ENCODE results near the gene ROBO2.

The ROBO2 gene

DNA sequence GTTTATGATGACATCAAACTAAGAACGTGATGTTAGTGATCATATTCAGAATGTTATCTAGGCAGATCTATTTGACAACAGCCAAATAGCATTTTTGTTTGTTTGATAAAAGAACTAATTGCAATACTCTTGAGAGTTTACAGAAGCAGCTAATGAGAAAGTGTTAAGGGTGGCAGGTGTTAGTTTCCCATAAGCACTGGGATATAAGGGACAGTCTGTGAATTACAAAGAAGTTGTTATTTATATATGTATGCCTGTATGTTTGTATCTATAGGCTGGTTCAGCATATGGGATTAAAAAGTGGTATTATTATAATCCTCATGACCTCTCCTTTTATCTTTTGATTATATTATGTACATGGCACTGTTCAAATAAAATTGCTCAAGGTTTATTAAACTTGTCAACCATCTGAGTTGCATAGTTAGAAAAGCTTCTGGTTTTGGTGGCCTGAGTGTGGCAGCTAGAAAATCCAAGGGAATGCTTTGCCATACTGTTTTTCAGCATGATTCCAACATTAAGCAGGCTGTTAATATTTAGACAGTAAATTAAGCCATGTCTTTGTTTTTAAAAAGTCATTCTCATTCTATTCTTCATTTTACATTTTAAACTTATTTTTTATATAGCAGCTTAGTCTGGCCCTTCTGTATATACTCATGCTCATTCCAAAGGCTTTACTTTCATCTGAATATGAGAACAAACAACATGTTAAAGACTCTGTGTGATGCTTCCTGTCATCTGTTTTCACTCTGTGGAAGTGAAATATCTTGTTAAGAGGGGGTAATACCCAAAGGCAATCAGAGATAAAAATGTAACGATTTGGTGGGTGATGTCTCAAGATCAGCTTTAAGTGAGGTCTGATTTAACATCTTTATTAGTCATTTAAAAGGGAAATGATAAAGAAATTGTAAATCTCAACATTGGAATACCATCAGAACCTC is 13.1 kb downstream of the ROBO2 start:
- DNase-seq (ENCODE audit: low spot score), result no peak

DNA sequence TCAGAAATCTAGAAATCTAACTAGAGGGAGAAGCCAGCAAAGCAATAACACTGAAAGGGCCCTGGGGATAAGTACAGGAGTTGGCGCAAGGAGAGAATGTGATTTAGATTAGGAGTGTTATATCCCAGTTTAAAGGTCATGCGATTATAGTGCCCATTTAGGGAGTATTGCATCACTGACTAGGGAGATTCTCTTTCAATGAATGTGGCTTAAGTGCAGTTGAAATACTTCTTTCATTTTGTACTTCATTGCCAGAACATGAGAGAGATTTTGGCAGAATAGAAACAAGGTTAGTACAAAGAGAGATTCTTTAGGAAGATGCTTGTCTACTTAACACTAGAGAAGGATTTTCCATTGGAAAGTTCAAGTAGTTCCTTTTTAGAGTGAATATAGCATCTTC is 13.9 kb downstream of the ROBO2 start:
- no peak for DNase-seq (ENCODE audit: low spot score)

DNA sequence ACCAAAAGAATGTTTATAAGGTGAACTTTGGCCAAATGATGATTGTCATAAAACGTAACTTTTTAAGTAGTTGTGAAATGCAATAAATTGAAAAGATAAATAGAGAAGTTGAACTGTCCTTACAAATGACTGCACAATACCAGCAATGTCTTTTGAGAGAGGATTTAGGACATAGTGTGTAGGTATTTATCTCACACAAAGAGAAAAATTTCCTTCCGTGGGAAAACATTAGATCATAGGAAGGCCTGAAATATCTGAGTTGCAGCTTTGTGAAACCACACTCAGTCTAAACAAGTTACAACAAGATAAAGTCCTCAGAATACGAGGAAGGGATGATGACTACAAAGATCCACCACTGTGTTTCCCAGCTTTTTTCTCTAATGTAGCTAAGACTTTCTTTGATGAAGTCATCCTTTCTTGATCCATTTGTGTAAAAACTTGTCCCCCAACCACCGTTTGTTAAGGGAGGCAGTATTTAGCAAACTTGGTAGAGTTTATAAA is 16.0 kb downstream of the ROBO2 start:
- DNase-seq (ENCODE audit: low spot score), result no peak

DNA sequence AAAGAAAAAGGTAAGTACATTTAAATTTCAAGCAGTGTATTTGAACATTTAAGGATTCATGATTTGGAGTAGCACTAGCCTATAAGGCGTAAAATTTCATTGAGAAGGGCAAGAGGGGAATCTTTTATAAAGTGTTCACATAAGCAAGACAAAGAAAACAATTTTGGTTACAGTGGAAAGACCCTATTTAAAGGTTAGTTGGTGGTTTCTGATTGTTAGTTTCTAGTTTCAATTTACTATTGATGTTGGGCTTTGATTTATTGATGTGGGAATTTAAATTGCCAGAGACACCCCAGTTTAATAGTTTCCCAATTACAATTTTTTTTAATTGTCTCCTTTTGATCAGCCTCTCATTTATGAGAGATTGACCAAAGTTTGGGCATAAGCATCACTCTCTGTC is 19.5 kb downstream of the ROBO2 start:
- DNase-seq (ENCODE audit: low spot score), result no peak

DNA sequence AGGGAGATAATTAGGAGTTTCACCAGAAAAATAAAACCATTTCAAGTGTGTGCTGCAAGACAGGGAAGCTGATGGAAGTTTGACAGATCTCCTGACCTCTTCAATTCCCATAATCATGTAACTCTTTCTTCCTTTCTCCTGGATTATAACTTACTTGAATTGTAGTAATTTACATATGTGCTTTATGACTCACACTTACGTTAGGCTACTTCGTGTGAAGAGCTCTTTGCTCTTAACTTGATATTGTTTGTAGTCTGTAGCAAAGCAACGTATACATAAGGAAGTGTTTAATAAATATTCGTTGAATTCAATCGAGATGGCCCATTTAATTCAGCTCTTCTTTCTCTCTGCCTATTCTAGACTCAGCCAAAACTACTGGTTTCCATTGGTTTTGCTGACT is 23.5 kb downstream of the ROBO2 start:
- no peak for DNase-seq (ENCODE audit: low spot score)

DNA sequence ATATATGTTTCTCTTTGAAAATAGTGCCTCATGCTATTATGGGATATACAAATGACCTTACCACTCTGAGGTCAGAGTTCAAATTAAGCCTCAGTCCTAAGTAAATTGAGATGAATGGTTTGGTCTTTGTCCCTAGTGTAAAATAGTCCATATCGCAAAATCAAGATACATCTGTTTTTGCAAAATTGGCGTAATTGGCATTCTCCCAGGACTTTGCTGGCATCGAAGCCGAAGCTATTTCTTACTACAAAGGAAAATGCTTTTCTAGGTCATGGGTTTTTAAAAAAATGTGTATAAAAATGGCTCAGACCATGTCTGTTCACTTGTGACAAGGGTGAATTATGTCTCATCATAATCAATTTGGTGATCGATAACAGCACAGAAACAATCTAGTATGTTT is 25.9 kb downstream of the ROBO2 start:
- DNase-seq (ENCODE audit: low spot score), result no peak

DNA sequence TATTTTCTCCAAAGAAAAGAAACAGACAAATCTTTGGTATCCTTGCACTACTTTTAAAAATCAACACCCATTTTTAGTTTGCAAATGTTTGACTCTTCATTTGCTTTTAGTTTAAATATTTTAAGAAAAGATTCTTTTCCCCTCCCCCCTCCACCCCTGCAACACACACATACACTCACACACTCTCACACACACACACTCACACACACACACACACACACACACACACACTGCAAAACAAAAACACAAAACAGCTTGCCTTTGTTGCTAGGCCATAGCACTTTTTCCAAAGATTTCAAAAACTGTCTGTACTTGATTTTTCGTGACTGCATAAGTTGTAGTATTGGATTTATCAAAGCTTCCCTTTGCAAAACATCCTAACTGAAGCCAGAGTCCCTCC is 26.9 kb downstream of the ROBO2 start:
- no peak for DNase-seq (ENCODE audit: low spot score)

DNA sequence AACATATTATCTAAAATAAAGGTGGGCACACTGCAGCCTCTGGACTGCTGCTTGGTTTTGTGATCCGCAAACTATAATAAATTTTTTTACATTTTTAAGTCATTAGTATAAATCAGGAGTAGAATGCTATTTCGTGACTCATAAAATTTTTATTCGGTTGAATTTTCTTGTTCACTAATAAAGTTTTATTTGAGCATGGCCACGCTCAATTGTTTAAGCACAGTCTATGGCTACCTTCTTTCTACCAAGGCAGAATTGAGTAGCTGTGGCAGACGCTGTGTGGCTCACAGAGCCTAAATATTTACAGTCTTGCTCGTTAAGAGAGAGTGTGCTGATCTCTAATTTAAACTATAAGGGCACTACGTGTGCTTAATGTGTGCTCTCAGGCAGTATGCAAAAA is 28.9 kb downstream of the ROBO2 start:
- DNase-seq (ENCODE audit: low spot score), result no peak

DNA sequence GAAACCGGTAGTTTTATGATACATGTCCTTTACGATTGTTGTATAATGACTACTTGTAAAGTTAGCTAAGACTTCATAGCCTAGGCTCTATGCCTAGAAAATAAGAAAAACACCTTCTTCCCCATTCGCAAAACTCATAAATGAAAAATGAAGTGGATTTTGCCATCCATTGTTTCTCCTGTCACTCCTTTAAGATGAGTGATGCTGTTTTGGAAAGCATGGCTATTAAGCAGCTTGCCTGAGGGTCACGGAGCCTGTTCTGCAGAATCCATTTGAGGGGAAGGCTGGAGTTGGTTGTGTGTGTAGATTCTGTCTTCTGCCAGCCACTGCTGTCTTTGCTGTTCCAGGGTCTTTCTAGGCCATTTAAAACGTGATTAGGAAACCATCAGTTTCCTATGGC is 31.5 kb downstream of the ROBO2 start:
- no peak for DNase-seq (ENCODE audit: low spot score)

DNA sequence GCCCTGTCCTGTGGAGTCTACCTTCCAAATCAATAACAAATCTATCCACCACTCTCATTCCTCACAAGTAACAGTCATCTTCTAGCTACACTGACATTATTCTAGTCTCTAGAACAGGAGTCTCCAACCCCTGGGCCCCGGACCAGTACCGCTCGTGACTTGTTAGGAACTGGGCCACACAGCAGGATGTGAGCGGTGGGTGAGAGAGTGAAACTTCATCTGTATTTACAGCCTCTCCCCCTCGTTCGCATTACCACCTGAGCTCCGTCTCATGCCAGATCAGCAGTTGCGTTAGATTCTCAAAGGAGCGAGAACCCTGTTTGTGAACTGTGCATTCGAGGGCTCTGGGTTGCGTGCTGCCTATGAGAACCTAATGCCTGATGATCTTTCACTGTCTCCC is 31.9 kb downstream of the ROBO2 start:
- no peak for DNase-seq (ENCODE audit: low spot score)

DNA sequence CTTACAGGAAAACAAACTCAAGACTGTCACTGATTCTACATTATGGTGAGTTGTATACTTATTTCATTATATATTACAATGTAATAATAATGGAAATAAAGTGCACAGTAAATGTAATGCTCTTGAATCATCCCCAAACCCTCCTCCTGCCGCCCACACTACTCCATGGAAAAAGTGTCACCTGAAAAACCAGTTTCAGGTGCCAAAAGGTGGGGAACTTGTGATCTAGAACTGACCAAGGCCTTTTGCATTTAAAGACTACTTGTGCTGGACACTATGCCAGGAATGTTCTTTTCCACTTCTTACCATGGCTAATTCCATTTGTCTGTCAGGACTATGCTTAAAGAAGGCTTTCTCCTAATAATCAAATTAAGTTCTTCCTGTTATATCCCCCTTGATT is 32.3 kb downstream of the ROBO2 start:
- no peak for DNase-seq (ENCODE audit: low spot score)

DNA sequence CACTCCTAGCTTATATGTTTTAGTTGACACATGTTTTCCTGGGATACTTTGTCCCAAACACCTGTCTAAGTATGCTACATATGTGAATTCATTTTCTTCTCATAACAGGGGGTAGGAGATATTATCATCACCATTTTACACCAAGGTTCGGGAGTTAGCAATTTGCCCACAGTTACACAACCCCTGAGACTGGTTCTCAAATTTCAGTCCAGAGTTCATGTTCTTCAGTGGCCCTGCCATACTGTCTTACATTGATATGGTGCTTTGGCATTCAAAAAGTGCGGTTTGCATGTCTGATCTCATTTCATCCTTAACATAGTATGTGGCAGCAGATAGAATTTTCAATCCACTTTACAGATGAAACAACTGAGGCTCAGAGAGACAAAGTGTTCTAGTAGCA is 38.4 kb downstream of the ROBO2 start:
- no peak for DNase-seq (ENCODE audit: low spot score)

DNA sequence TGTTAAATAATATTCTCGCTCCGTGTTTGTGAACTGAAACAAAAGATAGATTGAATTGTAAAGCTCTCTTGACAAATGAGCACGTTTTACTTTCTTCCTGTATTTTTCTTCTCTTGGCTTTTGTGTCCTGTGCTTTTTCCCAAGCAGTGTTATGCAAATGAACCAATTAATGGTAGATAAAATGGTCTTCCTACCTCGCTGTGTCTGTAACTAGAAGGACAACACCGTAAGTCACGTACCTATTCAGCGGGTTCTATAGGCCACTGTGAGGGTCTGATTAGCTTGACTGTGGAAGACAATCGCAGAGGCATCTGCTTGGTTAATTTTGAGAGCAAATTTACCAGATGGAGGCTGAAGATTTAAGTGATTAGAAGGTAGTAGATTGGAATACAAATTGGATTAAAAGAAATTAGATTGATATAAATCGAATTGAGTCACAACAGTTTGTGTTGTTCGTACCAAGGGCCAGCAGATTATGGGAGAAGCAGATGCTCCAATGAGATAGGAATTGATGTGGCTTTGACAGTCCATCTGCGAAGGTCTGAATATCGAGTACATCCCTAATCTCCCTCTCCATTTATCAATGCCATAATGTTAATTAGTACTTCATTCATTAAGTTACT is 40.2 kb downstream of the ROBO2 start:
- DNase-seq (ENCODE audit: low spot score), result no peak

DNA sequence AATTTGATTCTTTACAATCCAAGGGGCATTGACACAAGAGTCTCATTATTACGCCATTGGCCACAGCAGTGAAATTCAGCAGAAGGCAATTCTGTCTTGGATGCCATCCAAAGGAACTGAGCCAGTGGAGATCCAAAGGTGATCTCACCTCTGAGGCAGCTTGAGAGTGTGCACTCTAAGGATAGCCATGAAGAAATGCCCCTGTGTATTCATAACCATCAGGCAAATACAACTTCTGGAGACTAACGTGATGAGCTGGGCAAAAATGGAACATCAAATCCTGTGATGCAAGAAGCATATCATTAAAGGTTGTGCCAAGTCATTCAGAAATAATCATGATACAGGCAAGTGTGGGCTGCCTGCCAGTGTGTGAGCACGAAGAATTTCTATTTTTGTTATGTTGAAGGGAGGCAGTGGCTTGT is 41.4 kb downstream of the ROBO2 start:
- no peak for DNase-seq (ENCODE audit: low spot score)

DNA sequence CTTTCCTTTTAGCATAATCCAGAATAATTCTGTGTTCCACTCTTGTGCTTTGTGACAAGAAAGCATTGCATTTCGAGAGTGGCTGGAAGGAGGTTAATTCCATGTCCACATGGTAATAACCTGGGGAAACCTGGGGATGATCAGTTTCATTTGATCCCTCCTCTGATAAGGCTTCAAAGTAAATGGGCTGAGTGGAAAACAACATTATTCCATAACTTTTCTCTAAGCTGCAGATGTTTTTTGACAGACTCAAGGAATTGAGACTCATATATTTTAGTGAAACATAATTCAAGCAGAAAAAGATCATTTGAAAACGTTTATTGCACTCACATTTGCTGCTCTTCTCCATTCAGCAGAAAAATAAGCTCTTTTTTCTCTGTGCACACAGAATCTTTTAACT is 44.6 kb downstream of the ROBO2 start:
- no peak for DNase-seq (ENCODE audit: low spot score)

DNA sequence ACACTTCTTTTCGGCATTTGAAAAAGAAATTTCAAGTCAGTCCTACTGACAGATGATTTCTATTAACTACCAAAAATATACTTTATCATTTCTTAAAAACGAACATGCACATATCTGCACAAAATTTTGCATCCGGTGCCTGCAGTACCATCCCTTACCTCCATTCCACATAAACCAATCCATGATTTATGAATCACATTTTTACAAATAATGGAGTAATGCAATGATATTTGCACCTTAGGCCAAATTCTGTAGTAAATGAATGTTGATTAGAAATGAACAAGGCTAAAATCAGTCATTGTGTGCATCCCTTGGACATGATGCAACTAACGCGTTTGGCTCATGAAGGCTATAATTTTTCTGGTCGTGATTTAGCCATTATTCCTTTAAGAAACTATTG is 46.5 kb downstream of the ROBO2 start:
- DNase-seq (ENCODE audit: low spot score), result no peak

DNA sequence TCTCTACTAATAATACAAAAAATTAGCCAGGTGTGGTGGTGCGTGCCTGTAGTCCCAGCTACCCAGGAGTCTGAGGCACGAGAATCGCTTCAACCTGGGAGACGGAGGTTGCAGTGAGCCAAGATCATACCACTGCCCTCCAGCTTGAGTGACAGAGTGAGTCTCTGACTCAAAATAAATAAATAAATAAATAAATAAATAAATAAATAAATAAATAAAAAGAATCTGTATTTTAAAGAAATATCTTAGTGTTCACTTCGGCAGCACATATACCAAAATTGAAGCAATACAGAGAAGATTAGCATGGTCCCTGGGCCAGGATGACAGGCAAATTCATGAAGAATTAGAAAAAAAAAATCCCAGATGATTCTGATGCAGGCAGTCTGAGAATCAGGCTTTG is 51.9 kb downstream of the ROBO2 start:
- DNase-seq (ENCODE audit: low spot score), result no peak

DNA sequence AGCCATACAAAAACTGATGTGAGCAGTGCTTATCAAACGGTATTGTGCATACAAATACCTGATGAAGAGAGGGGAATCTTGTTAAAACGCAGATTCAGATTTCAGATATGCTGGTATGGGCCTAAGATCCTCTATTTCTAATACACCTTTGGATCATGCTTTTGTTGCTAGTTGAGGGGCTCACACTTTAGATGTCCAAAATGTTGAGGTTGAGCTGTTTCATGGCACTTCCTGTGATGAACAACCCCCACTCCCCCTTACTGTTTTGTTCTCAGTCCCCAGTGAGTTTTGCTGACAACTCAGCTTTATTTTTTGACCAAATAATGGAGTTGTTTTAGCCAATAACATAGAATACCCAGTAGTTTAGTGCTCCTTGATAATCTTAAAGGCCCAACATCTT is 53.2 kb downstream of the ROBO2 start:
- DNase-seq (ENCODE audit: low spot score), result no peak

DNA sequence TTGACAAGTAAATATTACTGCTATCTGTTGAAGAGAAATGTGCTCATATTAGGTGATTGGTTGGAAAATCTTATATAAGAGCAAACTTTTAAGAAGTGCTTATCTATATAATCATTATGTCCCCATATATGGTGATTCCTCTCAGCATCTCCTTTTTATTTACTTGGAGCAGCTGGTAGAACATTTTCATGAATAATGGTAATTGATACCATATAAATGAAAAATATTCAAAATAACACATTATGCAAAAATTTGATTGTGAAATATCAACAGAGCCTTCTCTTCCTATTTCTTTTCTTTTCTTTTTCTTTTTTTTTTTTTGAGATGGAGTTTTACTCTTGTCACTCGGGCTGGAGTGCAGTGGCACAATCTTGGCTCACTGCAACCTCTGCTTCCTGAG is 56.2 kb downstream of the ROBO2 start:
- DNase-seq (ENCODE audit: low spot score), result no peak

DNA sequence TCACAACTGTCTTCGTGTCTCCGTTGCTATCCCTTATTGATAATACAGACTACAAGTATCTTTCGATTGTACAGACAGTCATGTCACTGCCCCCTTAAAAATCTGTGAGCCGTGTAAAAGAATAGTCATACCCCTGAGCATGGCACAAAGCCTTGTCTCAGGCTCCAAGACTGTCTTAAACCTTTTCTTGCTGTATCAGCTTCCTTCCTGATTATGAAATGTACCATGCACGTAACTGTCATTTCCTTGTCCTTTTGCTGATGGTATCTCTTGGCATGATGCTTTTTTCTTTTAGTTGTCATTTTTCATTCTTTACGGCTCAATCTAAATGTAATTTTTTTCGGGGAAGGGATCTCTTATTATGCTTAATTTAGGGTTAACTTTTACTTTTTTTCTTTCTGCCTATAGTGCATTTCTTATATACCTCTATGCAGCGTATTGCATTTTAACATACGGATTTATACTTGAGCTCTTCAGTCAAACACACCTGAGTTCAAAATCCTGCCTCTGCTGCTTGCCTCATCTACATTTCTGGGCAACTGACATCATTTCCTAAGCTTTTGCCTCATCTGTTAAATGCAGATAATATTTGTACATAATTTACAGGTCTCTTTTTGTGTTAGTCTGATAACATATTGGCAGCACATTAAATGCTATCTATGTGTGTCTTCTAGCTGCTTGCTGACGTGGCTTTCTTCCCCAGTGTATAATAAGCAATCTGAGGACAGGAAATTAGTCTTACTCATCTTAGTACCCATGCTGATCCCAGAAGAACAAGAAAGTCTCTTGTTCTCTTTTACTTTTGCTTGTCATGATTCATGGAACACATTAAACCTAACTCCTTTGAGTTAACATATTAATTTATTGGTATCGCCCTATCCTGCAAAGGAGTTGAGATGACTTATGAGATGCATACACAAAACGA is 57.3 kb downstream of the ROBO2 start:
- no peak for DNase-seq (ENCODE audit: low spot score)

DNA sequence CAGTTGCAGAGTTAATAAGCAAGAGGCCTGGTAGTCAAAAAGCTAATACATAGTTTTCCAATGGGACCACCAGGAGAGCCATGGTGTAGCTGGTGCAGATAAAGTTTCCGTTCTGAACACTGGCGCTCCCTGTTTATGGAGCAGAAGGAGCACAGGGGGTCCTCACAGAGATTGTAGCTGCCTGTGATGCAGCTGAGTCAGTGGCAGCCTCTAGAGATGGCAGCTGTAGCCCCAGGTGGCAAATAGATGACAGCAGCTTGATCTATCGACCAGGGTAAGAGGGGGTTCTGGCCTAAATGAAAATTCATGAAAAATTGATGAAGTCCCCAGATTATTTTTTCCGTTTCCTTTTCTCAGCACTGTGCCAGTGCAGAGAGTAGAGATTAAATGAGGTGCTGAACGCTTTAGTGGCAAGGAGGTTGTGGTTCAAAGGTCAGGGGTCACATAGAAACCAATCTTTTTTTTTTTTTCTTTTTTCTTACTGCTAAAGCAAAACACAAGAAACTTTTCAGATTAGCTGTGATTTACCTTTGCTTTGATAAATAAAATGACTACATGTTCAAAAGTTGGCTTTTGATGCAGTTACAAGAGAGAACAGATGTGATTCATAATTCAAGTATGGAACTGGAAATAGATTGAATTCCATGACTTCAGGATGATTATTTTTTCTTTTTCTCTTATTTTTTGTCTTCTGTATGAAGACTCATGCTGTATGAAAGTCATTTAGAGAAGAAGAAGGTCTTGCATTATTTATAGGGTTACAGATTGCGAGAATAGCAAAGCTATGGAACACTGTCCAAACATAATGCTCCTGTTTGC is 63.3 kb downstream of the ROBO2 start:
- DNase-seq (ENCODE audit: low spot score), result no peak

DNA sequence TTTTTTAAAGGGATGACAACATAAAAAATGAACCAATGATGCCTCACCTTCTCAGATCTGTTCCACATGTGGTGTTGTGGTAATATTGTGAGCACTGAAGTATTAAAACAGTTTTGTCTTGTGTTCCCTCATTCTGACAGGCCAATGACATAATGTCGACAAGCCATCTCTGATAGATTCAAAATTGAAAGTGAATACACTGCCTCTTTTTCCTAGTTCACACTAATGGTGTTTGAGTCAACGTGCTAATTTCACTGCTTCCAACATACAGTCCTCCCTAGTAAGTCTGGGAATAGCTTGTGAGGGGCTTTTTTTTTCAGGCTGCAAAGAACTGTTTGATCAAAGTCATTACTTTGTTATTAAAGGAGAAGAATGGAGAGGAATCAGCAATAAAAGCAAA is 82.8 kb downstream of the ROBO2 start:
- no peak for DNase-seq (ENCODE audit: low spot score)
